NCI-H1092 treated with DMSO at 0.1 percent for 48 hours (cell line): ENCODE measurements around the gene KSR1.
"Not testable (repeated sequence)": the region's sequence is repeated elsewhere in the genome, so short reads cannot be mapped to it uniquely, and the experiment has no call there.

Experiments used
- DNase-seq: peaks from one replicate; lab custom pipeline; 2025; lab: John Stamatoyannopoulos, UW

KSR1 gene

DNA sequence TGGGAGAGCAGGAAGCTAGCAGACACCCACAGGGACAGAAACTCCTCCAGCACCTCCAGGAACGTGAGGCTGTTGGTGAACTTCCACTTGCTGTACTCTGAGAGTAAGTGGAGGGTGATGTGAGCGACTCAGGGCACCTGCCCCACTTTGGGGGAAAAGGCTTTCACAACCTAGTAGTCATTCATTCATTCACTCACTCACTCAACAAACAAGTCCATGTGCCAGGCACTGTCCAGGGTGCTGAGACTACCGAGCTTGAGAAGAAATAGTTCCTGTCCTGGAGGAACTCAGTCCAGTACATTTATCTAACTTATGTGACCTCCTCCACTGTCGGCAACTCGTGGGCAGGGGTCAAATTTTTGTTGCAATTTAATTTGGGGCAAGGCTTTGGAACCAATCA lies 201.4 kb downstream of the KSR1 start:
- no peak for DNase-seq

GRCh38 chr17:27659683-27660082 lies 203.4 kb downstream of the KSR1 start:
- no peak for DNase-seq

DNA sequence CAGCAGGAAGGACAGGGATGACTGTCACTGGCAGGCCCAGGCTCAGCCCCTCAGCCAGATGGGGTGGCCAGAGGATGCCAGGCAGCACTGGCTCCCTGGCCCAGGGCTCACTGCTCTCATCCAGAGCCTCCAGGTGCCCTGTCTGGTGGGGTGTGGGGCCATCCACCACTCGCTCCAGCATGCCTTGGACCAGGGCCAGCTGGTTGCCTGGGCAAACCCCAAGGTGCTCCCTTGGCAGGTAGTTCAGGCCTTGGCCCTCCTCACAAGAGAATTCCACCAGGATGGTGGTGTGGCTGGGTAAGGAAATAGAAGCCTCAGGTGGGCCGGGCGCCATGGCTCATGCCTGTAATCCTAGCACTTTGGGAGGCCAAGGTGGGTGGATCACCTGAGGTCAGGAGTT lies 204.2 kb downstream of the KSR1 start:
- no peak for DNase-seq

GRCh38 chr17:27663936-27664605 lies 207.8 kb downstream of the KSR1 start:
- DNase-seq = no peak

GRCh38 chr17:27664606-27664965 lies 208.3 kb downstream of the KSR1 start:
- DNase-seq = no peak

DNA sequence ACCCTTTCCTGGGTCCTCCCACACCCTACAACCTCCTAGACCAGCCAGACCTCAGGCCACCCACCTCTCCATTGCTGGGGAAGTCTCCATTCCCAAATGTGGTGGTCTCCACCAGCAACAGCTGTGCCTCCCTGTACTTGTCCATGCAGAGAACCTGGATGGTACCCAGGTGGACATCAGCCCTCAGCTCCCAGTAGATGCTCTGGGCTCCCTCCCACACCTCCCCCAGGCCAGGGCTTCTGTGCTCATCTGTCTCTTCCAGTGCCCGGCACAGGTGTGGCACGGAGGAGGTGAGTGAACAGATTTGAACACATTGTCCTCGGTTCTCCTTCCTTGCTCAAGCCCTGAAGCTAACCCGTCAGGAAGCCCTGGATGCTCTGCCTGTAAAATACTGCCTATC lies 209.3 kb downstream of the KSR1 start:
- DNase-seq = no peak

DNA sequence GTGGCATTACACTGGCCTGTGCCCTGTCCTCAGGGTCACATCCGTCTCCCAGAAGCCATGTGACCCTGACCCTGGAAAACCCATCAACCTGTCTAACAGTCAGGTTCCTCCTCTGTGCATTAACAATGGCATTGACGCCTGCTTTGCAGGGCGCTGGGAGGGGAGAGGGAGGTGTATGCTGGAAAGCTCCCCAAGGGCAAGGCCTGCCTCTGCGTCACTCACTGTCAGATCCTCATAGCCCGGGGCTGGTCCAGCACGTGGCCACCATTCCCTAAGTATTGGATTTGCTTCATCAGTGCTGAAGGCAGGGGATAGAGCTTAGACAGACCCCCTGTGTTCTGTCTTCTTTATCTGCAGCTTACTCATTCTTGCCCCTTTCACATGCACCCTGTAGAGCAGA lies 210.0 kb downstream of the KSR1 start:
- not testable (repeated sequence) for DNase-seq

DNA sequence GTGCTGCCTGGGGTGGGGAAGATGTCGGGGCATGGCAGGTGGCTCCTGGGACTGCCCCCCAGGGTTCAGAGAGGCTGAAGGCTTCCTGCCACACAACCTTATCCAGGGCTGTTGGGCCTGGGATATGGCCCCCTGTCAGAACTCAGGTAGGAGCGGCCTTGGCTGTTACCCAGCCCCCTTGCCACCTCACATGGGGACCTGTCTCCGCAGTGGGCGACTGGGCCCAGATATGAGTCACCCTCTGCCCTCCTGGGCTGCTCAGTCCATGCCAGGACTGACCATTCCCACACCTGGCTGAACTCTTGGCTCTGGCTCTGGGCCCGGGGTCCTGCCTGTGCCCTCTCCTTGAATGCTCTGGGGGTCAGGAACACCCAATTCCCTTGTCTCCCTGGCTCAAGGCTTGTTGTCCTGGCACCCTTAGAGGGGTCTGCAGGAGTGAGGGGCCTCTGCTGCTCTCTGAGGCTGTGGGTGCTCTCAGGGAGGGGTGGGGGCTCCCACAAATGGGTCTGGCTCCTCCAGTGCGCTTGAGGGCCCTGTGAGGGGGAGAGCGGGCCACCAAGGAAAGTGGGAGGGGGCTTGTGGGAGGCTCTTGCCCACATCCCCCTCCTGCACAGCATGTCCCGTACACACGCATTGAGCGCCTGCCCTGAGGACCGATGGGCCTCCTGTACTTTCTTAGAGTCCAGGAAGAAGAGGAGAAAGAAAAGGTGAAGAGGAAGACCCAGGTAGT lies 210.7 kb downstream of the KSR1 start:
- DNase-seq = no peak

GRCh38 chr17:27667656-27668487 lies 211.6 kb downstream of the KSR1 start:
- DNase-seq = no peak

GRCh38 chr17:27668488-27668823 lies 212.2 kb downstream of the KSR1 start:
- no peak for DNase-seq

GRCh38 chr17:27669136-27669535 lies 212.9 kb downstream of the KSR1 start:
- DNase-seq = no peak

DNA sequence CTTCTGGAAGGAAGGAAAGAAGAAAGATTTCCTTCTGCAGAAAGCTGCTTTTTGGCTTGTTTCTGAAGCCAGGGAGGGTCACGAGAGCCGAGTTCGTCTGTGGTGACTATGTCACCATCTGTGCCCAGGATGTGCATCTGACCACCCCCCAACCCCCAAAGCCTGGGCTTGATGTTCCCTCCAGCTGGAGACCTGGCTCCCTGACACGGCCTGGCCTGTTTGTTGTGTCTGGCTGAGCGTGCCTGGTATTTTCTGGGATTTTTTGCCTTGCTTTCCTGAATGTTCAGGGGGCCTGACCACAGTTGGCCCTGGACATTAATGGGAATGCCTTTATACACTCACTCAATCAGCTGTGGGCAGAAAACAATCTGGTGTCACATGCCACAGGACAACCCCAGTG lies 213.6 kb downstream of the KSR1 start:
- DNase-seq = no peak

GRCh38 chr17:27670791-27671590 lies 214.7 kb downstream of the KSR1 start:
- no peak for DNase-seq

- no peak for DNase-seq
These were observed 215.3 kb downstream of the KSR1 start for GRCh38 chr17:27671591-27671910.

DNA sequence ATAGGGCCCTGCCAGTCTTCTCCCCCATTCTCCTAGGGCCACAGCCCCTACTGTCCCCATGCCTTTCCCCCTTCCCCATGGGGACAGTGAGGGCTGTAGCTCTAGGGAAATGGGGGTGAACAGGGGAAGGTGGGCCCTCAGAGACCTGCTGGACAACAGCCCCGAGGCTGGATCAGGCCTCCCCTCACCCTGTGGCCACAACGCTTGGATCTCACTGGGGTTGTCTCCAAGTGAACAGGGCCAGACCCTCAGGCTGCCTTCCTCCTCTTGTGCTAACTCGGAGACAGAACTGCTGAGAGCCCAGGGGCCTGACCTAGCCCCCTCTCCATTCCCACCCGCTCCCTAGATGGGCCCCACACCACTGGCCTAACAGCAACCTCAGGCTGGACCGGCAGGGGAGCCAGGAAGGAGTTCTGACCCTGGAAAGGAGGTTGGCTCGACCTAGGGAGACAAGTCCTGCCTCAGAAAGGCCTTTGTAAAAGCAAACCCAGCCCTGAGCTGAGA lies 215.8 kb downstream of the KSR1 start:
- DNase-seq = not testable (repeated sequence)

DNA sequence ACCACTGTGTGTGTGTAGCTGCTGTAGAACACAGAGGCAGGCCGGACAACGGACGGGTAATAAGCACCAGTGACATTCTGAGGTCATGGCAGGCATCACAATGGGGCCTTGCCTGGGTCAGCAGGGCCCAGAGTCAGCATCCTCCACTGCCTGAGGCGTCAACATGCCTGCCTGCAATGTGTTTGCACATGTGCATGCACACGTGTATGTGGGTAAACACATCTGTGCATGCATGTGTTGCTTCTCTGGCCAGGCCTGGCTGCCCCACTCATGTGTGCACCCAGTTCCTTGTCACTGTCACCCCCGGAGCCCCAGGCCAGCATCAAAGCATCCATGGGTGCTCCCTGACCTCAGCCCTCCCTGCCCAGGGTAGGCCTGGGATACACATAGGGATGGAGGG lies 218.1 kb downstream of the KSR1 start:
- DNase-seq = no peak
